A549 (cell line): Measurements from ENCODE around the gene SLC66A3. TPM values are rescaled to one million over a fixed set of nuclear protein-coding genes. Genes with fewer than 3 reads are reported as not detected.

ENCODE experiments used
- ATAC-seq, 2 experiments: fragments of 200-7000 bp in 1 of 2; fragments of >200 bp in 1 of 2; cut with Nextera tagmentation in 1 of 2; cut with Tn5 transposase in 1 of 2; 3 replicates each; pipeline versions ENCODE4 v1.8.0 to v1.9.1; 2018 to 2020; ENCODE audit warnings: mild to moderate bottlenecking in 1 of 2, moderate library complexity in 1 of 2
- CTCF ChIA-PET: fragments of 300-600 bp; sonication (Branson Sonifier 250); formaldehyde crosslinking; extraction: SDS; loops from one replicate; lab custom pipeline; 2021; ENCODE audit warnings: antibody characterized with exemption, inconsistent platforms; lab: Yijun Ruan, JAX
- POLR2A ChIA-PET: fragments of 350-600 bp; formaldehyde crosslinking; extraction: SDS; loops from one replicate; lab custom pipeline; 2021; ENCODE audit warnings: antibody characterized with exemption, inconsistent platforms; lab: Yijun Ruan, JAX
- DNase-seq, 2 experiments: peaks; one replicate each; pipeline versions ENCODE4 v3.0.0 to v3.0.0-alpha.2; 2011 to 2016; ENCODE audit warnings: low read depth in 1 of 2, low spot score in 1 of 2
- FAIRE-seq: peaks from 2 replicates; lab custom pipeline; 2011; peaks lifted over from hg19 to GRCh38; lab: Jason Lieb, UNC
- H3K27ac ChIP-seq, 2 experiments: fragments of >200 bp; sonication (Bioruptor Twin); formaldehyde crosslinking; 3 replicates each; pipeline ENCODE4 v1.5.1; 2016 to 2017
- H3K4me1 ChIP-seq: fragments of >200 bp; sonication (Bioruptor Twin); formaldehyde crosslinking; 3 replicates; pipeline ENCODE4 v1.6.1; 2016
- H3K4me2 ChIP-seq: fragments of >200 bp; sonication (Bioruptor Twin); formaldehyde crosslinking; 3 replicates; pipeline ENCODE4 v1.6.1; 2016
- H3K4me3 ChIP-seq: fragments of >200 bp; sonication (Bioruptor Twin); formaldehyde crosslinking; 3 replicates; pipeline ENCODE4 v1.5.1; 2016
- H3K9me3 ChIP-seq: fragments of >200 bp; sonication (Bioruptor Twin); formaldehyde crosslinking; 3 replicates; pipeline ENCODE4 v1.6.1; 2016
- BHLHE40 ChIP-seq: IDR thresholded peaks from 2 replicates; pipeline ENCODE4 v1.6.1; 2012; ENCODE audit warnings: low read depth, low read length, inconsistent platforms
- CBX2 ChIP-seq: fragments of 200-600 bp; sonication (generic); IDR thresholded peaks from 2 replicates; pipeline ENCODE4 v1.6.1; 2016; ENCODE audit warnings: low read depth, mild to moderate bottlenecking, borderline replicate concordance
- CHD2 ChIP-seq: fragments of 150-350 bp; IDR thresholded peaks from 2 replicates; pipeline ENCODE4 v1.6.1; 2014; ENCODE audit warnings: low read length; ENCODE audit not compliant: partially characterized antibody
- FOSB ChIP-seq: fragments of 250-450 bp; sonication (Bioruptor Pico); IDR thresholded peaks from 2 replicates; pipeline ENCODE4 v1.5.0; 2020; ENCODE audit warnings: mild to moderate bottlenecking, moderate library complexity
- FOSL2 ChIP-seq, 2 experiments: fragments of 450-650 bp in 1 of 2; fragments of >200 bp in 1 of 2; sonication (Bioruptor Twin) in 1 of 2; formaldehyde crosslinking; IDR thresholded peaks; 2 replicates each; pipeline versions ENCODE4 v1.5.0 to v1.6.1; 2016 to 2020; ENCODE audit warnings: mild to moderate bottlenecking in 1 of 2, moderate library complexity in 1 of 2
- HOXB13 ChIP-seq: fragments of 250-450 bp; sonication (Bioruptor Pico); IDR thresholded peaks from 2 replicates; pipeline ENCODE4 v1.5.0; 2020; ENCODE audit warnings: low read depth, mild to moderate bottlenecking, moderate library complexity
- MAFK ChIP-seq: fragments of 450-650 bp; IDR thresholded peaks from 2 replicates; pipeline ENCODE4 v1.6.1; 2014; ENCODE audit not compliant: partially characterized antibody
- MAZ ChIP-seq: fragments of 150-350 bp; IDR thresholded peaks from 2 replicates; pipeline ENCODE4 v1.6.1; 2014; ENCODE audit warnings: antibody characterized with exemption, low read depth, low read length, borderline replicate concordance
- NFE2L2 ChIP-seq: fragments of 150-350 bp; conservative IDR thresholded peaks from 2 replicates; pipeline ENCODE4 v1.6.1; 2014; ENCODE audit warnings: low read length
- NR3C1 ChIP-seq: fragments of >200 bp; sonication (Bioruptor Twin); formaldehyde crosslinking; IDR thresholded peaks from 3 replicates; pipeline ENCODE4 v1.6.1; 2017
- PHF8 ChIP-seq: fragments of 200-600 bp; sonication (generic); IDR thresholded peaks from 2 replicates; pipeline ENCODE4 v1.6.1; 2016; ENCODE audit warnings: low read depth, mild to moderate bottlenecking, antibody characterized with exemption, moderate library complexity, borderline replicate concordance
- RARB ChIP-seq: fragments of 250-450 bp; sonication (Bioruptor Pico); IDR thresholded peaks from 2 replicates; pipeline ENCODE4 v1.8.0; 2021; ENCODE audit warnings: mild to moderate bottlenecking, moderate library complexity
- RCOR1 ChIP-seq: fragments of 150-350 bp; IDR thresholded peaks from 2 replicates; pipeline ENCODE4 v1.6.1; 2014; ENCODE audit warnings: antibody characterized with exemption, low read length, low read depth
- RNF2 ChIP-seq: fragments of 200-600 bp; sonication (generic); IDR thresholded peaks from 2 replicates; pipeline ENCODE4 v1.6.1; 2016; ENCODE audit warnings: low read depth, mild to moderate bottlenecking, antibody characterized with exemption, moderate library complexity, borderline replicate concordance
- ZSCAN20 ChIP-seq: fragments of 250-450 bp; sonication (Bioruptor Pico); IDR thresholded peaks from 2 replicates; pipeline ENCODE4 v1.8.0; 2022; ENCODE audit warnings: mild to moderate bottlenecking, moderate library complexity
- WGBS: methylation state at CpG from one replicate; pipeline ENCODE4 v1.1.6; 2017; ENCODE audit errors: missing lambda C conversion rate; 5-methylcytosine and 5-hydroxymethylcytosine counted together
- polyA plus RNA-seq, 4 experiments: library from polyadenylated mRNA; depleted of rRNA in 3 of 4; stranded (reverse); fragments of >200 nt; fragmentation: RNase III in 1 of 4; extraction: RNeasy Plus Mini Kit Qiagen cat#74134 plus additional on column Dnase treatment in 1 of 4; gene quantifications; 2 replicates in 3 of 4; 3 replicates in 1 of 4; pipeline ENCODE4 v1.2.3, GENCODE V29; 2011 to 2017
- TF ChIP-seq, protein P1 (sequence below): fragments of >200 bp; sonication (Bioruptor Twin); formaldehyde crosslinking; IDR thresholded peaks from 2 replicates; pipeline ENCODE4 v1.6.1; 2016
- TF ChIP-seq, protein P2 (sequence below): IDR thresholded peaks from 2 replicates; pipeline ENCODE4 v1.6.1; 2012
- TF ChIP-seq, protein P3 (sequence below): IDR thresholded peaks from 2 replicates; pipeline ENCODE4 v1.6.1; 2012
- TF ChIP-seq, protein P4 (sequence below): IDR thresholded peaks from 2 replicates; pipeline ENCODE4 v1.6.1; 2012; ENCODE audit warnings: low read depth, borderline replicate concordance

The SLC66A3 gene
- polyA plus RNA-seq, 2 of the 4 experiments (the other 2 are of a cell fraction), result 24.9 to 69.8 TPM

DNA sequence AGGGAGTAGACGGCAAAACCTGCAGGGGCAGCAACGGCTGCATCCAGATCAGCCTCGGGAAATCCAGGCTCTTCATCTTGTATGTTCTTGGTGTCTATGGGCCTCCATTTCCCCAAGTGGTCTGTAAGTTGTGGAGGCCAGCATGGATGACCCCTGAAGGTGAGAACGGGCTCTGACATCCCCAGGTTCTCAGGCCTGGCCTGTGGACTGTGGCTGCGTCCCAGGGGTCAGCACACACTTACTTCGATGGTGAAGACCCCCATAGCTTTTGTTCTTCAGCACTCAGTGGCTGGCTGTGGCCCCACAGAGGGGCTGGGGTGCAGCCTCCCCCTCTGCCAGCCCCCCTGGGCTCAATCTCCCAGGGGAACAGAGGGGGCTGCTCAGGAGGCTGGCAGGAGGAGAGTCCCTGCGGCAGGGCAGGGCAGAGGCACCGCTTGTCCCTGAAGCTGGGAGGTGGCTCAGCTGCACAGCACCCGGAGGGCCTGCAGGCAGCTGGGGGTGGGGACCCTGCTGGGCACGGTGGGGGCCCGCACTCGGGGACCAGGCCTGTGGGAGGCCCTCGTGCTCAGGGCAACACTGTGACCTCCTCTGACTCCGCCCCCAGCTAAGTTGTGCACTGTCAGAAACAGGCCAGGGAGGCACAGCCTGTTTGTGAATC, 3.8 kb downstream of the SLC66A3 start:
- POLR2A ChIA-PET, result interaction anchor here (0.5 kb wide), 1 partner anchor 185 kb away, joined by 4 read pairs; the partner anchor contains the start of gene ROCK2
- H3K4me3 ChIP-seq, result no peak overlapping the region
- DNase-seq (no peak), ATAC-seq (no peak), FAIRE-seq (no peak)
- TF ChIP-seq BHLHE40 (no peak), FOSB (CRISPR knock-in tag) (no peak)
- peaks cover 14% of the 10 kb centered on the region for H3K4me1 ChIP-seq
- CTCF ChIA-PET, result interaction anchor here (0.8 to 2.1 kb wide), 4 partner anchors 9 to 424 kb away, joined by 3 to 7 read pairs (median 6); a partner anchor contains a TSS
- no peak overlapping the region for H3K4me2 ChIP-seq
- 92% methylated on average over 7 of the region's 14 CpGs for WGBS
- H3K9me3 ChIP-seq, result no peaks in the 10 kb centered on the region
- H3K27ac ChIP-seq, result no peak overlapping the region

DNA sequence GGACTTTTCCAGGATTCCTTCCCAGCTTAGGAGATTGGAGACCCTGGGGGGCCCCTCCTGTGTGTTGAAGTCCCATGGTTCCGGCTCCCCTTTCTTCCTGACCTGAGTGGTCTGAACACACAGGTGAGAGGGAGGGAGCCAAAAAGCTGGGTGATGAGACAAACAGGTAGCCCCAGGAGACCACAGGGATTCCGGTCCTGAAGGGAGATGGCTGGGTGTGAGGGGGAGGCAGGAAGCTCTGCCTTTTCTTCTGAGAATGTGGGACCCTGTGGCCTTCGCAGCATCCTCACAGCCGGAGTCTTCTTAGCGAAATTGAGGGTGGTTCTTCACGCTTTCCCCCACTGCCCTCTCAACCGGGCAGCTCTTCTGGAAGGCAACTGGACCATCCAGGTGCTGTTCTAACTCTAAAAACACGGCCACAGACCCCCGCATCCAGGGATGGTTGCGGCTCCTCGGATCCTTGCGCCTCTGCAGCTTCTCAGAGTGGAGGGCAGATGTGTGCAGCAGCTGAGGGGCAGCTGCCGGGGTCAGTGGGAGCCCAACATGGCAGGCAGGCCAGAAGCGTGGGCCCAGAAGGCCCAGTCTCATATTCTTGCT, 4.4 kb downstream of the SLC66A3 start:
- H3K4me3 ChIP-seq, result no peak overlapping the region
- no peak for ATAC-seq
- H3K4me2 ChIP-seq, result no peak overlapping the region
- WGBS, result 91% methylated on average over 14 of the region's 14 CpGs
- H3K27ac ChIP-seq, result no peak overlapping the region
- no peak for FAIRE-seq
- DNase-seq, result no peak
- no peaks in the 10 kb centered on the region for H3K9me3 ChIP-seq
- H3K4me1 ChIP-seq, result peaks cover 9% of the 10 kb centered on the region; the same call in 2 of the 3 replicates
- CTCF ChIA-PET, result interaction anchor here (0.8 to 2.1 kb wide), 5 partner anchors 9 to 425 kb away, joined by 3 to 7 read pairs (median 4); a partner anchor contains a TSS
- POLR2A ChIA-PET, result interaction anchor here (0.5 kb wide), 1 partner anchor 185 kb away, joined by 4 read pairs; the partner anchor contains the start of gene ROCK2
- TF ChIP-seq, protein P1, sequence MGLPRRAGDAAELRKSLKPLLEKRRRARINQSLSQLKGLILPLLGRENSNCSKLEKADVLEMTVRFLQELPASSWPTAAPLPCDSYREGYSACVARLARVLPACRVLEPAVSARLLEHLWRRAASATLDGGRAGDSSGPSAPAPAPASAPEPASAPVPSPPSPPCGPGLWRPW, result no peak
- TF ChIP-seq NFE2L2 (no peak), BHLHE40 (no peak), PHF8 (no peak), HOXB13 (no peak), RCOR1 (no peak), FOSL2 (IDR thresholded peaks at IDR 0.05) (no peak), FOSL2 (CRISPR knock-in tag; IDR thresholded peaks at IDR 0.05) (no peak), CHD2 (no peak), MAZ (no peak)

DNA sequence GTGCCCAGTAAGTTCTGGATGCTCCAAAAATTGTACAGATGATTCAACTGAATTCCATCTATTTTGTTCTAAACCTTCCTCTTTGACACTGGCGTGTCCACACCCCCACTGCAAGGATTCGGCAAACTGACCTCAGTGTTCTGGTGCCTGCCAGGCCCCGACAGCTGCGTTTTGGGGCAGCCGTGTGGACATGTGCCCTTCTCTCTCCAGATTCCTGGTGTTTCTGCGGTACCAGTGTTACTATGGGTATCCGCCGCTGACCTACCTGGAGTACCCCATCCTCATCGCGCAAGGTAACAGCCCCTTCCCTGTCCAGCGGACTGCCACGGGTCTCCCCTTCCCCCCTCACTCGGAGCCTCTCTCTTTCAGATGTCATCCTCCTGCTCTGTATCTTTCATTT, 5.0 kb downstream of the SLC66A3 start:
- 92% methylated on average over 13 of the region's 13 CpGs for WGBS

More for the DNA sequence above, 5.0 kb downstream of the SLC66A3 start:
- no peak for TF ChIP-seq CBX2
- TF ChIP-seq ZSCAN20 (CRISPR knock-in tag), result no peak
- TF ChIP-seq, protein P2, sequence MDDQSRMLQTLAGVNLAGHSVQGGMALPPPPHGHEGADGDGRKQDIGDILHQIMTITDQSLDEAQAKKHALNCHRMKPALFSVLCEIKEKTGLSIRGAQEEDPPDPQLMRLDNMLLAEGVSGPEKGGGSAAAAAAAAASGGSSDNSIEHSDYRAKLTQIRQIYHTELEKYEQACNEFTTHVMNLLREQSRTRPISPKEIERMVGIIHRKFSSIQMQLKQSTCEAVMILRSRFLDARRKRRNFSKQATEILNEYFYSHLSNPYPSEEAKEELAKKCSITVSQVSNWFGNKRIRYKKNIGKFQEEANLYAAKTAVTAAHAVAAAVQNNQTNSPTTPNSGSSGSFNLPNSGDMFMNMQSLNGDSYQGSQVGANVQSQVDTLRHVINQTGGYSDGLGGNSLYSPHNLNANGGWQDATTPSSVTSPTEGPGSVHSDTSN, result no peak
- no peak for TF ChIP-seq NR3C1
- no peak for TF ChIP-seq FOSB (CRISPR knock-in tag)
- TF ChIP-seq RNF2, result no peak
- TF ChIP-seq MAFK, result no peak
- TF ChIP-seq, protein P3, sequence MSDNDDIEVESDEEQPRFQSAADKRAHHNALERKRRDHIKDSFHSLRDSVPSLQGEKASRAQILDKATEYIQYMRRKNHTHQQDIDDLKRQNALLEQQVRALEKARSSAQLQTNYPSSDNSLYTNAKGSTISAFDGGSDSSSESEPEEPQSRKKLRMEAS, result no peak
- TF ChIP-seq, protein P4, sequence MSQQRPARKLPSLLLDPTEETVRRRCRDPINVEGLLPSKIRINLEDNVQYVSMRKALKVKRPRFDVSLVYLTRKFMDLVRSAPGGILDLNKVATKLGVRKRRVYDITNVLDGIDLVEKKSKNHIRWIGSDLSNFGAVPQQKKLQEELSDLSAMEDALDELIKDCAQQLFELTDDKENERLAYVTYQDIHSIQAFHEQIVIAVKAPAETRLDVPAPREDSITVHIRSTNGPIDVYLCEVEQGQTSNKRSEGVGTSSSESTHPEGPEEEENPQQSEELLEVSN, result no peak
- TF ChIP-seq MAZ, result no peak
- no peak for TF ChIP-seq RARB
- TF ChIP-seq, all 56 proteins: peak for 0
- Histone ChIP-seq H3K4me2 (no peak overlapping the region), H3K4me3 (no peak overlapping the region), H3K27ac (no peak overlapping the region), H3K9me3 (no peaks in the 10 kb centered on the region), H3K4me1 (peaks cover 9% of the 10 kb centered on the region; the same call in 2 of the 3 replicates)
- ChIA-PET POLR2A (no interaction called here), CTCF (interaction anchor here (1.3 to 2.1 kb wide), 3 partner anchors 8 to 424 kb away, joined by 4 to 7 read pairs (median 7); a partner anchor contains a TSS)
- ATAC-seq, result no peak
- no peak for FAIRE-seq
- DNase-seq, result no peak
